Stromal cell of bone marrow (primary cell): Measurements from ENCODE around the gene BTN2A1.
"Not testable (repeated sequence)": the region's sequence is repeated elsewhere in the genome, so short reads cannot be mapped to it uniquely, and the experiment has no call there.

Experiments used
- DNase-seq: peaks from one replicate; pipeline ENCODE4 v3.0.0-alpha.2; 2012; ENCODE audit warnings: low read depth

BTN2A1 gene

GRCh38 chr6:26457806-26458688 is at the start of gene BTN2A1:
Gene BTN2A1, plus strand, starts transcription at chr6:26457955. Its CDS starts 682 bp downstream, at chr6:26458637.
- DNase-seq = peak; percentile 94

- DNase-seq = no peak
Observed at GRCh38 chr6:26408828-26409730, 48.7 kb upstream of the BTN2A1 start.

- DNase-seq = no peak
Observed at GRCh38 chr6:26411751-26412150, 46.0 kb upstream of the BTN2A1 start.

- no peak for DNase-seq
Observed at GRCh38 chr6:26412228-26412627, 45.5 kb upstream of the BTN2A1 start.

GRCh38 chr6:26412954-26413353 is 44.8 kb upstream of the BTN2A1 start:
- DNase-seq = no peak

DNA sequence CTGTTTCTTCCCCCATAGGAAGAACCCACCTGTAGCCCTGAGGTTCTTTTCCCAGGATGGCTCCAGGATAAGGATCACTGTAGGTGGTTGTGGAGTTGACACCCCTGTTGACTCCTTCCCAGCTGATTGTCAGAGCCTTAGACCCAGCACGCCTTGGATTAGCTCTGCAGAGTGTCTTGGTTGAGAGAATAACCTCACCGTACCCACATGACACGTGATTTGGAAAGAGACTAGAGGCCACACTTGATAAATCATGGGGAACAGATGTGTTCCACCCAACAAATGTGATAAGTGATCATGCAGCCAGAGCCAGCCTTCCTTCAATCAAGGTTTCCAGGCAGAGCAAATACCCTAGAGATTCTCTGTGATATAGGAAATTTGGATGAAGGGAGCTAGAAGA is 43.5 kb upstream of the BTN2A1 start:
- DNase-seq = no peak

DNA sequence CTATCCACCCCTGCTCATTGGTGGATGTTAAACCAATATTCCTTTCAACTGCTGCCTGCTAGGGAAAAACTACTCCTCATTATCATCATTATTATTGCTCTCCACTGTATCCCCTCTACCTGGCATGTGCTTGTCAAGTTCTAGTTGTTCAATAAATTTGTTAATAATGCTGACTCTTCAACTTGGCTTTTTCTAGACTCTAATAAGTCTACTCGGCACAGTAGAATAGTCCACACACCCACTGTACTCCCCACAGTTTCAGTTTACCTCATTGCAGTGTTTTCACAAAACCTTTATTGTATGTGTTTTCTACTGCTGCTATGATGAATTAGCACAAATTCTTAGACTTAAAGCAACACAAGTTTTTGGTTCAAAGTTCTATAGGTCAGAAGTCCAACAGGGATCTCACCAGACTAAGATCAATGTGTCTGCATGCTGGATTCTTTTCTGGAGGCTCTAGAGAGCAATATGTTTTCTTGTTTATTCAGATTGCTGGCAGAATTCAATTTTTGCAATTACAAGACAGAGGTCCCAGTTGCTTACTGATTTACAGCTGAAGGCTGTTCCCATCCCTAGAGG is 42.6 kb upstream of the BTN2A1 start:
- DNase-seq = no peak

DNA sequence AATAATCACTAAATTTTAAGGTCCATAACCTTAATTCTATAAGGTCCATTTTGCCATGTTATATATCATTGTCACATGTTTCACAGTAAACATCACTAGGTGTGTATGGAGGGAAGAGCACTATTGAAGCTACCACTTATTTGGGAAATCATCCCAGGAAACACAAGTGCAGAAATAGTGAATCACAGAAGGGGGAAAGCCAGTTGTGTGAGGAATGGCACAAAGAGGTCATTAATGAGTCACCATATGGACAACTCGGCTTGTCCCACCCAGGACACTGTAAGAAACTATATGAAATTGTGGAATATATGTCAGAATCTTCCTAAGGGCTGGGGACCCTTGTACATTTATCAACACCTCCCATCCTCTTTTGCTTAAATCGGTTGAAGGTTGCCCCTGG is 42.0 kb upstream of the BTN2A1 start:
- DNase-seq = no peak

- DNase-seq = no peak
Observed at GRCh38 chr6:26416288-26416687, 41.5 kb upstream of the BTN2A1 start.

DNA sequence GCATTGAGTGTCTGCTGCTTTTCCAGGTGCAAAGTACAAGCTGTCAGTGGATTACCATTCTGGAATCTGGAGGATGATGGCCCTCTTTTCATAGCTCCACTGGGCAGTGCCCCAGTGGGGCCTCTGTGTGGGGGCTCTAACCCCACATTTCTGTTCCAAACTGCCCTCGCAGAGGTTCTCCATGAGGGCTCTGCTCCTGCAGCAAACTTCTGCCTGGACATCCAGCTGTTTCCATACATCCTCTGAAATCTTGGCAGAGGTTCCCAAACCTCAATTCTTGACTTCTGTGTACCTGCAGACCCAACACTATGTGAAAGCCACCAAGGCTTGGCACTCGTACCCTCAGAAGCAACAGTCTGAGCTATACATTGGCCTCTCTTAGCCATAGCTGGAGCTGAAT is 39.7 kb upstream of the BTN2A1 start:
- DNase-seq = not testable (repeated sequence)

DNA sequence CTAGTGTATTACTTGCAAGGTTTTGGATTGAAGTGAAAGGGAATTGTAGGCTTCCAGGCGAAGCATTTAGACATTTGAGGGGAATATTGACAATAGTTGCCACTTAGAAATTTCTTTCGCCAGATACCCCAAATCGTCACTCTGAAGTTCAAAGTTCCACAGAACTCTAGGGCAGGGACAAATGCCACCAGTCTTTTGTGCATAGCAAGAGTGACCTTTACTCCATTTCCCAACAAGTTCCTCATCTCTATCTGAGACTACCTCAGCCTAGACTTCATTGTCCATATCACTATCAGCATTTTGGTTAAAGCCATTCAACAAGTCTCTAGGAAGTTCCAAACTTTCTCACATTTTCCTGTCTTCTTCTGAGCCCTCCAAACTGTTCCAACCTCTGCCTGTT is 39.0 kb upstream of the BTN2A1 start:
- DNase-seq = not testable (repeated sequence)

- DNase-seq = no peak
Observed at GRCh38 chr6:26420688-26421171, 37.0 kb upstream of the BTN2A1 start.

- peak; percentile 93 for DNase-seq
Observed at GRCh38 chr6:26421259-26422144, 36.3 kb upstream of the BTN2A1 start.

GRCh38 chr6:26422329-26422728 is 35.4 kb upstream of the BTN2A1 start:
- DNase-seq = no peak

GRCh38 chr6:26426691-26427450 is 30.9 kb upstream of the BTN2A1 start:
- DNase-seq = no peak

DNA sequence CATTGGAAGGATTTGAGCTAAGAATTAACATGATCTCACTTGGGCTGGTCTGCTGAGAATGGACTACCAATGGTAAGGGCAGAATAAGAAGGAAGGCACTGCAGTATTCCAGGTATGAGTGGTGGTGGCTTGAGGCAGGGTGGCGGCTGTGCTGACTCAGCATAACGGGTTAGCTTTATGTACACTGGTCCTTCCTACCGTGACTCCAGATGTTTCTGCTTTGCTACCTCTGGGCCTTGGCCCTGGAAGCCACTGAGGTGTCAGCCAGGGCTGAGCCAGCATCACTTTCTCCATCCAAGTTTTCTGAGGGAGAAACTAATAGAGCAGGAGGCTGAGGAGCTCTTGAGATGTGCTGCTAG is 30.3 kb upstream of the BTN2A1 start:
- DNase-seq = no peak

GRCh38 chr6:26428206-26428605 is 29.5 kb upstream of the BTN2A1 start:
- no peak for DNase-seq

DNA sequence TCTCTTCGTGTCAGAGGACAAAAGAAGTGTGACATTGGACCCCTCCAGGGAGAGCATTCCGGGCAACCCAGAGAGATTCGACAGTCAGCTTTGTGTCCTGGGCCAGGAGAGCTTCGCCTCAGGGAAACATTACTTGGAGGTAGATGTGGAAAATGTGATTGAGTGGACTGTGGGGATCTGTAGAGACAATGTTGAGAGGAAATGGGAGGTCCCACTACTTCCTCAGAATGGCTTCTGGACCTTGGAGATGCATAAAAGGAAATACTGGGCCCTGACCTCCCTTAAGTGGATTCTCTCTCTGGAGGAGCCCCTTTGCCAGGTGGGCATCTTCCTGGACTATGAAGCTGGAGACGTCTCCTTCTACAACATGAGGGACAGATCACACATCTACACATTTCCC is 27.0 kb upstream of the BTN2A1 start:
- DNase-seq = no peak

DNA sequence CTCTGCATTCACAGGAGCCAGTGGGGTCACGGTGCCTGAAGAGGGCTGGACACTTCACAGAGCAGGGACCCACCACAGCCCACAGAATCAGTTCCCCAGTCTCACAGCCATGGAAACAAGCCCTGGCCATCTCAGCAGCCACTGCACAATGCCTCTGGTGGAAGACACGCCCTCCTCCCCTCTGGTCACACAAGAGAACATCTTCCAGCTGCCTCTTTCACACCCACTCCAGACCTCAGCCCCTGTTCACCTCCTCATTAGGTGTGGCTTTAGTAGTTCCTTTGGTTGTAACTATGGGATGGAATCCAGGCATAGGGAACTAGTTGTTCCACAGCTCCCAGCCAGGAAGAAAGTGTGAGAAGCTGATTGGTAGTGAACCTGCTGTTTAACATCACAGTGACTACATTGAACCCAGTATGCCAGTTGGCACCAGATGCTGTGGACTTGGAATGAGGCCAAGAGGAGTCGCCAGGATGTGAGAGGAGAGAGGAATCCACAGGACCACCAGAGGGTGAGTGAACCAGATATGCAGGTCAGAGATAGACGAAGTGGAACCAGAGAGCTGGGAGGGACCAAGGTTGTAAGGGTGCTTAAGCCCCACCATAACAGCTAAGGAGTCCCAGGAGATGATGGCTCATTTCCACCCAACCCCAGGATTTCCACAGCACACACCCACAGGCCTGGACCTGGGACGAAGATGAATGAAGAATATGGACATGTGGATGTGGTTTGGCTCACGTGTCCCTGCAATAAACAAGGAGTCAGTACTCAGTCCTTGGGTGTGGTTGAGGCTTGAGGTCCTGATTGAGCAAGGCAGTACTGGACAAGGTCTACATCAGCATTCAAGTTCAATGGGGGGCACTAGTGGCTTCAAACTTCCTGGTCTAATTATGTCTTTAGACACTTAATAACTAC is 26.2 kb upstream of the BTN2A1 start:
- peak; percentile 81 for DNase-seq
